ENCODE results near the gene SUB1.

DNA sequence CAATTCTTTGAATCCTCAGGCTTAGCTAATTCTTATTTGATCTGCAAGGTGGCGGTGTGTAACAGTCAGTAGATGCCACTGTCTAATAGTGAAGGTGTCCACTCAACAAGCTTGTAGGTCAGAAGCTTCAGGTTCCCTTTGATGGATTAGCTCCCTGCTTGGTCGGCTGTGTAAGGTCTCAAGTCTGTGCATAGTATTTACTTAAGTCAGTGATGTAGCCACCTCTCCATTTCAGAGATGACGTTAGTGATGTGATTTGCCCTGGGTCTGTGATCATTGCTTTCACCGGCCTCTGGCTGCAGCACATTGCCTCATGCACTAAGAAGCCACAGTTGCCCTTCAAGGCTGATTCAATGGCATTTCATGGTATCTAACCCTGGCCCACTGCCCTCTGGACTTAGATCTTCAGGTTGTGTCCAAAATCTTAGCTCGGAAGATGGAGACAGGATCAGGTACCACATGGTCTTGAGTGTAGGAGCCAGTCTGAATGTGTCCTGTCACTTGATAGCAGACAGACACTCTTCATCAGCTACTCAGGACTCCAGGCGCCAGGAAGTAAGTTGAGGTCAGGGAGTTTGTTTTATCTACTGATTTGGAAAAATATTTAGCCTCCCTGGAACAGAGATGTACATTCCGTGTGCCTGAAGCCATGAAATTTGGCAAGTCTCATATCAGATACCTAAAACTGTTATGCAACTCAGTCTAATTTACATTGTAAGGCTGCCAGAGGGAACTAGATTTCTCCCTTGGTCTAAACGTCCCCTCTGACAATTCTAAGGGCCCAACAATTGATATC lies 42.9 kb downstream of the SUB1 start:
- no peak for TF ChIP-seq POLR2A (IDR thresholded peaks at IDR 0.05)
- TF ChIP-seq CTCF (IDR thresholded peaks at IDR 0.05) = no peak
